IPS-11a (cell line): ENCODE data around the gene ZNF33A.
A peak's percentile ranks its signal among the peaks of the same experiment; 100 is the strongest.
"Not testable (repeated sequence)": the region's sequence is repeated elsewhere in the genome, so short reads cannot be mapped to it uniquely, and the experiment has no call there.

Source experiments
- H3K4me3 ChIP-seq: one replicate; pipeline ENCODE4 v1.5.1; 2013; ENCODE audit warnings: low read depth, low read length, control low read depth

The ZNF33A gene

DNA sequence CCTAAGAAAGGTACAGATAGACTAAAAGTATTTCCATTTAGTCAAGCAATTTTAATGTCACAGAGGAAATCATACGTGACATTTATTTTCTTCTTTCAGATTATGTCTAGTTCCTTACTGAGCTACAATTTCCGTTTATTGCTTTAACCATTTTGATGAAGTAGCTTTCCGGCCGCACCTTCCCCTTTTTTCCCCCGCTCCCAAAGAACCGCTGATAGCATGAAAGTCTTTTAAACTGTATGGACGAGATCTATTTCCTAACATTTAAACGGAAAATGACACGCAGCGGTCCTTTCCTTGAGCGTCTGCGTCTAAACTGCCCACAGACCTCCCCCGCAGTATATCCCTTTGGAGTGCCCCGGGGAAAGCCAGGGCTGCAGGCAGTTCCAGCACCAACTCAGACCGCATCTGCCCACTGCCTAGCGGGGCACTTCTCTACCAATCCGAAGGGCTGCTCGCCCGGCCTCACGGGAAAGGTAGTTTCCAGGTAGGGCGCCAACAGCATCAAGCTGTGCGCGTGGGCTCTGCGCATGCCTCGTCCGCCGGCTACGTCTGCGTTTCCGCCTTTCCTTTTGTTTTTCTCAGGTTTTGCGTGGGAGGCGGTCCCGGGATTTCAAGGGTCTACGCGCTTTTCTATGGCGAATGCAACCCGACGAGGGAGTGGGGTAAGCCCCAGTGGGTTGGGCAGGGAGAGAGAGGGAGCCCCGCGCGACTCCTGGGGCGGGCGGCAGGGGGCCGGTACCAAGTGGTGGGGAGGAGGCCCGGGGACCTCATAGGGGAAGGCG lies at the start of gene ZNF33A:
Gene ZNF33A (plus strand): TSS at position 557 of the 785 bp plus-strand sequence. CDS start 1,667 bp downstream, outside the sequence.
- peak within 1 kb of the TSS; percentile 65 for H3K4me3 ChIP-seq

DNA sequence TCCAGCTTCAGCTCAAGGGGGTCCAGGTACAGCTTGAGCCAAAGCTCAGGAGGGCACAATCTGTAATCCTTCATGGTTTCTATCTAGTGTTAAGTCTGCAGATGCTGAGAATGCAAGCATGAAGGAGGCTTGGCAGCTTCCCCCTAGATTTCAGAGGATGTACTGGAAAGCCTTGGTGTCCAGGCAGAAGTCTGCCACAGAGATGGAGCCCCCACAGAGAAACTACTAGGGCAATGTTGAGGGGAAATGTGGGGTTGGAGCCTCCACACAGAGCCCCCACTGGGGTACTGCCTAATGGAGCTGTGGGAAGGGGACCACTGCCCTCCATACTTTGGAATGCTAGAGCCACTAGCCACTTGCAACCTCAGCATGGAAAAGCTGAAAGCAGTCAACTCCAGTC lies 45.5 kb upstream of the ZNF33A start:
- H3K4me3 ChIP-seq, result no peak overlapping the region

DNA sequence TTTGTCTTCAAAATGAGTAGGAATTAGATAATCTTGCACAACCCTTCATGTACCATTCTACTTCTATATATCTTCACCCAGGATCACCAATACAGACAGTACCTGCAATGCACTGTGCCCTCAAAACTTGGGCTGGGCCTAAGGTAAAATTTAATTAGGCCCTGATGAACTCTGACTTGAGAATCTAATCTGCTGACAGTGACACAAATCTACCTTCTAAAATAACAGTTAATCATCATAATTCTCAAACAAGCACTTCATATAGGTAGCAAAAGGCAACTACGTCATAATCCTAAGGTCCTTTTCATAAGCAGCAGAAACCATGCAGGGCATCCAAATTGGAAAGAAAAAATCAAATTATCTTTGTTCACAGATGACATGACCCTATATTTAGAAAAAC lies 38.1 kb upstream of the ZNF33A start:
- no peak overlapping the region for H3K4me3 ChIP-seq

DNA sequence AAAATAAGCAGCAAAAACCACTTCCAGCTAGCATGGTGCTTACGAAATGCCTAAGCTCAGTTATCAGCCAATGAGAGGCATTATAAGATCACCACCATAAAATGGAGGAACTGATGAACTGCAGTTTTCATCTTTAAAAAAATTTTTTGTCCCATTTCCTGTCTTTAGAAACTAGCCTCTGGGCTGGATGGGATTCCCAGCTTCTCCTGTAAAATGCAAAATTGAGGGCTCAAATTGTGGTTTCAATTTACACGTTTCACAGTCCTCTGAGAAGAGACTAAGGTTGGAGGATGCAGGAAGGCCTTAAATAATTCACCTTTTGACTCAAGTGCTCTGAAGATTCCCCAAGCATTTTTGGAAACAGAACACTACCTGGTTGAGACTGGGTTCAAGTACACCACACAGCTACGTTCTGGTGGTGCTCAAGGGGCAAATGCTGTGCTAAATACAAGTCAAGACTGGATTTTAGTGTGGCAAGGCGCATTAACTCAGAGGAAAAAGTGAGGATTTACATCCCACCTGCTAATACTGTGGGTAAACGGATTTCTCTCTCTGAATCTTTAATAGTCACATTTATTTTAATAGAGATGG lies 35.0 kb upstream of the ZNF33A start:
- H3K4me3 ChIP-seq, result peak overlapping the region; percentile 58

DNA sequence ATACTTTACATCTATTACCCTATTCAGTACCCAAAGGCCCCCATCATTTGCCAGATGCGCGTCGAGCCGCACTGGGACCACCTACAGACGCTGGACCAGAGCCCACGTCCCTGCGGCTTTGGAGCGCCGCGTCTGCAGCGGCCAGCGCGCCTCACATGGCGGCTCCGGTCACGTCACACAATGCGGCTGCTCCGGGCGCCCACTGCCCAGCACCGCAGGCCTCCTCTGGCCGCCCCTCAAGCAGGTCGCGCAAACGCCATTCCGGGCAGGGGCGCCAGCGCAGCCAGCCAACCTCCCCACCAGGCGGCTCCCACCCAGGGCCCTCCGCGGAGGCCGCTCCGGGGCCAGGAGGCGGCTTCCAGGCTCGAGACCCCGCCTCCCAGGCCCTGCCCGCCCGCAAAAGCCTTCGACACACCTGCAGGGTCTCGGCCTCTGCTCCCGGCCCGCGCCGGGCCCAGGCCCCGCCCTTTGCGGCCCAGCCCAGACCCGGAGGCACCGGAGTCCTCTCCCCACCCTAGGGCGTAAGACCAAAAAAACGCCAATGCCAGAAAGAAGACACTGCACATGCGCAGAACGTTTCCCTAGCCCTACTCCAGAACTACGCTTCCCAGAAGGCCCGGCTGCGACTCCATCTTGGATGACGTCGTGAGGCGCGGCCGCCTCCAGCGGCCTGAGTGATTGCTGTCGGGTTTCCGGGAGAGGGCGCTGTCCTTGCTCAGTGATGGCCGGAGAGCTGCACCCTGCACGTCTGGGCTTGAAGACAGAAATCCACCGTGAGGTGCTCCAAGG lies 34.2 kb upstream of the ZNF33A start, which contains the start of gene ZNF25:
Gene ZNF25 (minus strand): TSS at position 557 of the 789 bp plus-strand sequence. CDS start 4,925 bp downstream, outside the sequence.
- peak within 1 kb of the TSS; percentile 58 for H3K4me3 ChIP-seq

DNA sequence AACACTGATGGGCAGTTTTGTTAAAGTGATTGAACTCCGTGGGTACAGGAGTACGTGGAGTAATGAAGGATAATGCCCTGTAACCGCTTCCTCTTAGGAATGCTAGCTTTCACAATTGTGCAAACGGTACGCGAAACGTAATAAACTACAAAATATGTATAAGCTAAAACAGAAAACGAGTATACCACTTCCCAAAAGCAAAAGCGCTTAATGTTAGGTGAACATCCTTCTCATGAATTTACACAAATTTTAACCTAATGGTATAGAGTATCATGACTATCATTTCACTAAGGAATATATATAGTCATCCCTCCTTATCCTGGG lies 33.6 kb upstream of the ZNF33A start:
- H3K4me3 ChIP-seq, result no peak overlapping the region

DNA sequence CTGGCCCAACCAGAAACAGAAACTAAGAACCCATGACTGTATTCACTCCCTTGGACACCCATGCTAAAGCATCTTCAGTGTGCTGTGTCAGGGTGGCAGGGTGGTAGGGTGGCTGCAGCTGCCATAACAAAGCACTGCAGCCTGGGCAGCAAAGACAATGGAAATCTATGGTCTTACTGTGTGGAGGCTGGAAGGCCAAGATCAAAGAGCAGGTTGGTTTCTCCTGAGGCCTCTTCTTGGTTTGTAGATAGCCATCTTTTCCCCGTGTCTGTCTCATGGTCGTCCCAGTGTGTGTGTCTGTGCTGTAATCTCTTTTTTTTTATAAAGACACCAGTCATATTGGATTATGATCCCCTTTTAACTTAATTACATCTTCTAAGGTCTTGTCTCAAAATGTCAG lies 18.8 kb upstream of the ZNF33A start:
- H3K4me3 ChIP-seq, result no peak overlapping the region

DNA sequence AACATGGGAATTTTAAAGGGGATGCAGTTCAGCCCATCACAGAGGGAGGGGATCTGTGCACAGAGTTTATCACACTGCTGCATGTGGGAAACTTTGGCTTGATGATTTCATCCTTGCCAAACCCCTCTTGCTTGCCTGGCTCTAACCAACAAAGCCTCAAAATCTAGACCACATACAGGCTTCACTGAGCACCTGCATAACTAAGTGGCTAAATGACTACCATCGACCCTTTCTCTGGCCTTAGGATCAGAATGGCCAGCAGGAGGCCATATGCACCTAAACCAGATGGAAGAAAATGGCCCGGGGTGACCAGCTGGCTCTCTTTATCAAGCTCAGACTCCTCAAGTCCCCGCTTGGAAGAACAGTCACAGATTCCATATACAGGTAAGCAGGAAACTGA lies 18.4 kb upstream of the ZNF33A start:
- no peak overlapping the region for H3K4me3 ChIP-seq

DNA sequence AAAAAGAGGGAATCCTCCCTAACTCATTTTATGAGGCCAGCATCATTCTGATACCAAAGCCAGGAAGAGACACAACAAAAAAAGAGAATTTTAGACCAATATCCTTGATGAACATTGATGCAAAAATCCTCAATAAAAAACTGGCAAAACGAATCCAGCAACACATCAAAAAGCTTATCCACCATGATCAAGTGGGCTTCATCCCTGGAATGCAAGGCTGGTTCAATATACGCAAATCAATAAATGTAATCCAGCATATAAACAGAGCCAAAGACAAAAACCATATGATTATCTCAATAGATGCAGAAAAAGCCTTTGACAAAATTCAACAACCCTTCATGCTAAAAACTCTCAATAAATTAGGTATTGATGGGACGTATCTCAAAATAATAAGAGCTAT lies 11.6 kb upstream of the ZNF33A start:
- H3K4me3 ChIP-seq, result not testable (repeated sequence)

DNA sequence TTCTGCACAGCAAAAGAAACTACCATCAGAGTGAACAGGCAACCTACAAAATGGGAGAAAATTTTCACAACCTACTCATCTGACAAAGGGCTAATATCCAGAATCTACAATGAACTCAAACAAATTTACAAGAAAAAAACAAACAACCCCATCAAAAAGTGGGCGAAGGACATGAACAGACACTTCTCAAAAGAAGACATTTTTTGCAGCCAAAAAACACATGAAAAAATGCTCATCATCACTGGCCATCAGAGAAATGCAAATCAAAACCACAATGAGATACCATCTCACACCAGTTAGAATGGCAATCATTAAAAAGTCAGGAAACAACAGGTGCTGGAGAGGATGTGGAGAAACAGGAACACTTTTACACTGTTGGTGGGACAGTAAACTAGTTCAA lies 10.0 kb upstream of the ZNF33A start:
- H3K4me3 ChIP-seq, result not testable (repeated sequence)

DNA sequence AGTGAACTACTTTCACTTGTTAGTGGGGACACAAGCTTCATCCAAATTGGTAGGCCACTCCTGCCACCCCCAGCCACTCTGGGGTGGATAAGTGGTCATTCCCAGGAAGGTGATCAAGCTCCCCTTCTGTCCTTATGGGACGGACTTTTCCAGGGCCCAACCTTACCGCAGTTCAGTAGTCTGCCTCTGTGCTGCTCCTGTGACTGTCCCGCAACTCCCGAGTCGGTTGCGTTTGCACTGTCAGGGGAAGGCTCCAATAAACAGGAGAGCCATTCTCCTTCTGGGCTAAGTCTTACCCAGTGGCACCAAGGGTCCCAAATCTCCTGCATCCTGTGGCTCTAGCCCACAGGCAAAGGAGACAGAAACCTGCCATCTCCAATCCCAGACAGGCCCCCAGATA lies 7.4 kb upstream of the ZNF33A start:
- no peak overlapping the region for H3K4me3 ChIP-seq

DNA sequence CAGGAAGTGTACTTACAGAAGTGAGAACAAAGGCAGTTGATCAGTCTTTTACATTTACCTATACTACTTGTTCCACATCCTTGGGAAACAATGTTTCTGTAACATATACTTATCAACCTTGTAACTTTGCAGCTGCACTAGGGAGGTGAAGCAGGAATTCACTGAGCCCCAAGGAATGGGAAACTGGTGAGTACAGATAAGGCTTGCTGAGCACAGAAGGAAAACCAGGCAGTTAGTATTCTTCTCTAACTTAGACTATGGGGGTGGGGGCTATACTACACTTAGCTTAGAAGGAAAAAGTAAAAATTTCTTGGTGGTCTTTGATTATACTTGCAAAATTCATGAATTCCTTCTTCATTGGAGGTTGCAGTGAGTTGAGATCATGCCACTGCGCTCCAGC lies 6.9 kb upstream of the ZNF33A start:
- no peak overlapping the region for H3K4me3 ChIP-seq

DNA sequence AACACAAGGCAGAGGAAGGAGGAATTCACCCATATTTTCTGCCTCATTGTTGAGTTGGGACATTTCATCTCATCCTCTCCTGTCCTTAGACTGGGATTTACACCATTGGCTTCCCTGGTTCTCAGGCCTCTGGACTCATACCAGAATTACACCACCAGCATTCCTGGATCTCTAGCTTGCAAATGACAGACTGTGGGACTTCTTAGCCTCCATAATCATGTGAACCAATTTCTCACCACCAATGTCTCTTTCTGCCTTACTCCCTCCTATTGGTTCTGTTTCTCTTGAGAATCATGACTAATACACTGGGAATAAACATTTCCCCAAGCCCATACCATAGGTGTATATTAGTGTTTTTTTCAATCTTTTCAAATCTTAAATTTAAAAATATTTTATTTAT lies 2.9 kb upstream of the ZNF33A start:
- H3K4me3 ChIP-seq, result no peak overlapping the region

DNA sequence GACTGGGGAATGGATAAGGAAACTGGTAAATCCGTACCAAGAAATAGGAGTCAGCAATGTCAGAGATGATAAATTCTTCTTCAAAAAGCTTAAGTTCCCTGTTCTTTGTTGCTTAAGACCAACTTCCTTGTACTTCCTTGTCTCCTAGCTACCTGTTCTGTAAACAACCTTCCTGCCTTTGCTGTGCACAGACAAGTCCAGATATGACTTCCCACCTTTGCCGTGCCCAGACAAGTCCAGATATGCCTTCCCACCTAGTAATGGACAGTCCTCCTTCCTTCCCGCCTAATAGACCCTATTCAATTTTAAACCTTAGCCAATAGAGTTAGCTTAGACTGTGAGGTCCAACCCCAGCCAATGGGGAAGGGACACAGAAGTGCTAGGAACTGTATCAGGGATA lies 2.5 kb upstream of the ZNF33A start:
- no peak overlapping the region for H3K4me3 ChIP-seq

DNA sequence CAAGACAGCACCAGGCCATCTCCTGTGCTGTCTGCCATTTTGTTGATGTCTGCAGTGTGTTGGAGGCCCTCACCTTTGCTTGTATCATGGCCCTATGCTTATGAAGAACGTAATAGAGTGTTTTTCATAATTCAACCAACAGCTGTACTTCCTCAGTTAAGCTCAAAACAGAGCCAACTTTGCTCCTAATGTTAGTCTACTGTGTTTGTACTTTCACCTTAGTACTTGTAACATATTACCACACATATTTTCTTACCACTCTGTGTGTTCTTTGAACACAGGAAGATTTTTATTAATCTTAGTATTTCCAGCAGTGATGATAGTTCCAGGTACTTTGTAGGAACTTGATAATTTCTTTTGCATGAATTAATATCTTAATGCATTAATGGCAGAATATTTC lies 5.9 kb downstream of the ZNF33A start:
- no peak overlapping the region for H3K4me3 ChIP-seq

DNA sequence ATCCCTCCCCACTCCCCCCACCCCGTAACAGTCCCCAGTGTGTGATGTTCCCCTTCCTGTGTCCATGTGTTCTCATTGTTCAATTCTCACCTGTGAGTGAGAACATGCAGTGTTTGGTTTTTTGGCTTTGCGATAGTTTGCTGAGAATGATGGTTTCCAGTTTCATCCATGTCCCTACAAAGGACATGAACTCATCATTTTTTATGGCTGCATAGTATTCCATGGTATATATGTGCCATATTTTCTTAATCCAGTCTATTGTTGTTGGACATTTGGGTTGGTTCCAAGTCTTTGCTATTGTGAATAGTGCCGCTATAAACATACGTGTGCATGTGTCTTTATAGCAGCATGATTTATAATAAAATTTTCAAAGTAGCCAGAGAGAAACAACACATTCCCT lies 8.6 kb downstream of the ZNF33A start:
- not testable (repeated sequence) for H3K4me3 ChIP-seq

DNA sequence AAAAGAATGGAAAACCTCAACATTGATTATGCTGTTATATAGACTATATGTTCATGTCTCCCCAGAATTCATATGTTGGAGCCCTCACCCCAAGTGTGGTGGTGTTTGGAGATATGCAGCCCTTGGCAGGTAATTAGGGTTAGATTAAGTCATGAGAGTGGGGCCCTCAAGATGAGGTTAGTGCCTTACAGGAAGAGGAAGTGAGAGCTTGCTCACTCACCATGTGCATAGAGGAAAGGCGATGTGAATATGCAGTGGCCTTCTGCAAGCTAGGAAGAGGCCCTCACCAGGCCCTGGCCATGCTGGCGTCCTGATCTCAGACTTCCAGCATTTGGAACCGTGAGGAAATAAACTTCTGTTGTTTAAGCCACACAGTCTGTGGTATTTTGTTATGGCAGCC lies 14.8 kb downstream of the ZNF33A start:
- H3K4me3 ChIP-seq, result no peak overlapping the region

DNA sequence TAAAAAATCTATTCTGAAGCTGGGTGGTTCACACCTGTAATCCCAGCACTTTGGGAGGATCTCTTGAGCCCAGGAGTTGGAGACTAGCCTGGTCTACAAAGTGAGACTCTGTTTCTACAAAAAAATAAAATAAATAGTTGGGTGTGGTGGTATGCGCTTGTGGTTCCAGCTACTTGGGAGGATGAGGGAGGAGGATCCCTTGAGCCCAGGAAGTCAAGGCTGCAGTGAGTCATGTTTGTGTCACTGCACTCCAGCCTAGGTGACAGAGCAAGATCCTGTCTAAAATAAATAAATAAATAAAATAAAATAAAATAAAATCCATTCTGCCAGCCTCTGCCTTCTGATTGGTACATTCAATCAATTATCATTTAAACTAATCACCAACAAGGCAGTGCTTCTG lies 17.5 kb downstream of the ZNF33A start:
- H3K4me3 ChIP-seq, result no peak overlapping the region

DNA sequence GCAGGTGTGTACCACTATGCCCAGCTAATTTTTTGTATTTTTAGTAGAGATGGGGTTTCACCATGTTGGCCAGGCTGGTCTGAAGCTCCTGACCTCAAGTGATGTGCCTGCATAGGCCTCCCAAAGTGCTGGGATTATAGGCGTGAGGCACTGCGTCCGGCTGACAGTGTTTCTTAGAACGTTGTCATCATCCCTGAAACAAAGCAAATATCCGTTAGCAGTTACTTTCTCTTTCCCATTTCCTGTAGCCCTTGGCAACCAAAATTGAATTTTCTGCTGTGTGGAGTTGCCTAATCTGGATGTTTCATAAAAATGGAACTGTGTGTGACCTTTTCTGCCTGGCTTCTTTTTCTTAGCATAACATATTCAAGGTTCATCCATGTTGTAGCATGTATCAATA lies 22.4 kb downstream of the ZNF33A start:
- H3K4me3 ChIP-seq, result no peak overlapping the region

DNA sequence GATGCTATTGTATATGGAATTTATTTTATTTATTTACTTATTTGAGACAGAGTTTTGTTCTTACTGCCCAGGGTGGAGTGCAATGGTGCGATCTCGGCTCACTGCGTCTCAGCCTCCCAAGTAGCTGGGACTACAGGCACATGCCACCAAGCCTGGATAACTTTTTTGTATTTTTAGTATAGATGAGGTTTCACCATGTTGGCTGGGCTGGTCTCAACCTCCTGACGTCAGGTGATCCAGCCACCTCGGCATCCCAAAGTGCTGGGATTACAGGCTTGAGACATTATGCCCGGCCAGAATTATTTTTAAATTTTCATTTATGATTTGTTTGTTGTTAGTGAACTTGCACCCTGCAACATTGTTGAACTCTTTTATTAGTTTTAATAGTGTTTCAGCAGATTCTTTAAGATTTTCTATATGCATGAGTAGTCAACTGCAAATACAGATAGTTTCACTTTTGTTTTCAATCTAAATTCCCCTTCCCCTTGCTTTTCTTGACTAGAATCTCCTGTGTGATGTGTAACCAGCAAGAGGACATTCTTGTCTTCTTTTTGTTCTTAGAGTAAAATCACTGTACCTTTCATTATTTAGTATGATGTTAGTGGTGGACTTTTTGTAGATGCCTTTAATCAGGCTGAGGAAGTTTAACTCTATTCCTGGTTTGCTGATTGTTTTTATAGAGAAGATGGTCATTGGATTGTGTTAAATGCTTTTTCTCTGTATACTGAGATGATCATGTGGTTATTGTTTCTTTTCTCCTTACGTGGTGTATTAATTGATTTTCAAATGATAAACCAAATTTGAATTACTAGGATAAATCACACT lies 27.8 kb downstream of the ZNF33A start:
- H3K4me3 ChIP-seq, result no peak overlapping the region

DNA sequence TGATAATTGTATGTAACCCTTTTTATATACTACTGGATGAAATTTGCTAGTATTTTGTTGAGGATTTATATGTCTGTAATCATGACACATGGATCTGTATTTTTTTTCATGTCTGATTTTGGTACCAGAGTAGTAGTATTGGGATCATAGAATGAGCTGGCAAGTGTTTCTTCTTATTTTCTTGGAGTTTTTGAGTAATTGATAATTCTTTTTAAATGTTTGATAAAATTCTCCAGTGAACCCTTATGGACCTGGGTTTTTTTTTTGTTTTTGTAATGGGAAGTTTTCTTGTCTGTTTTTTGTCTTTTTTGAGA lies 28.4 kb downstream of the ZNF33A start:
- no peak overlapping the region for H3K4me3 ChIP-seq
